Measurements from ENCODE around the gene ZFYVE19. TPM values are rescaled to one million over a fixed set of nuclear protein-coding genes. Genes with fewer than 3 reads are reported as not detected.

Gene ZFYVE19
- total and polyA plus RNA-seq, 2 of the 13 experiments (the other 11 are each of a cell fraction or from before 2014, with no cell fraction given), result 23.3 to 44.0 TPM

DNA sequence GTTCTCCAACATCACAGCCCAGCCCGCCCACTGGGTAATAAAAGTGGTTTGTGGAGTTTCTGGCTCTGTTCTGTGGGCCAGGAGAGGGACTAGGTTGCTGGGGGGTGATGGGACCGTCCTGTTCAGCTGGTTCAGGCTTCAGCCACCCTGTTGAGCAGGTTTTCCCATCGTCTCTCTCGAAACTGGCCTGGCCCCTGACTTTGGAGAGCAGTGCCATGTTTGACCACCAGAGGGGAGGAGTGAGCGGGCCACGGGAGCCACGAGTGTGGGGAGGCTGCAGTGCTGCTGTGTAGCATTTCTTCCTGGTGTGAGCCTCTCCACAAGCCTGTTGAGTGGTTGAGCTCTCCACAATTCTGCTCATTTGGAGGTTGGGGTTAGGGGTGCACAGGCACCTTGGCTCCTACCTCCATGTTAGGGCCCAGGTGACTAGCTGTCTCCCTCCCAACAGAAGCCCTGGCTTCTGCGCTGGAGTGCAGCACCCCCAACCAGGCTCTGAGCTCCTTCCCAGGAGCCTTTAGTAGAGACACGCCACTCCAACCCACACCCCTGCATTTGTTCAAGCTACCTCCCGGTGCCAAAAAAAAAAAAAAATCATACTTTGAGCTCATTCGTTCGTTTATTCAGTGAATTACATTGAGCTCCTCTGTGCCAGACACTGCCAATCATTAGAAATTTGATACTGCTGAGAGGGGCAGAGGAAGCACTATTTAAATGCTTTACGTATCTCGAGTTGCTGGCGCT, 50.9 kb downstream of the ZFYVE19 start (continued):
- TF ChIP-seq ELF3 (CRISPR knock-in tag; IDR thresholded peaks at IDR 0.05) (peak; percentile 34; the same call in 1 of the 2 replicates), AGO1 (IDR thresholded peaks at IDR 0.05; ENCODE audit: low read depth, low read length, poor library complexity, severe bottlenecking) (no peak), CBX5 (CRISPR knock-in tag; IDR thresholded peaks at IDR 0.05; ENCODE audit: borderline replicate concordance) (no peak), BRD4 (CRISPR knock-in tag; IDR thresholded peaks at IDR 0.05) (no peak), SSRP1 (CRISPR knock-in tag; IDR thresholded peaks at IDR 0.05) (no peak), RXRA (CRISPR knock-in tag; IDR thresholded peaks at IDR 0.05) (no peak), KDM2A (CRISPR knock-in tag; IDR thresholded peaks at IDR 0.05; ENCODE audit: borderline replicate concordance, low read depth) (peak; percentile 53; the same call in 1 of the 2 replicates), PITX1 (CRISPR knock-in tag; IDR thresholded peaks at IDR 0.05) (peak; percentile 15; the same call in 1 of the 2 replicates), RAD51 (IDR thresholded peaks at IDR 0.05; ENCODE audit: borderline replicate concordance) (no peak), MAZ (IDR thresholded peaks at IDR 0.05; ENCODE audit: borderline replicate concordance, low read depth, low read length) (no peak), MAZ (CRISPR knock-in tag; IDR thresholded peaks at IDR 0.05; ENCODE audit: low read depth) (0 out of 2 replicates have a peak, but pooled peaks have one; percentile 28), BRCA1 (CRISPR knock-in tag; IDR thresholded peaks at IDR 0.05) (0 out of 2 replicates have a peak, but pooled peaks have one; percentile 54), NFYC (CRISPR knock-in tag; IDR thresholded peaks at IDR 0.05) (no peak)
- TF ChIP-seq, protein P1, sequence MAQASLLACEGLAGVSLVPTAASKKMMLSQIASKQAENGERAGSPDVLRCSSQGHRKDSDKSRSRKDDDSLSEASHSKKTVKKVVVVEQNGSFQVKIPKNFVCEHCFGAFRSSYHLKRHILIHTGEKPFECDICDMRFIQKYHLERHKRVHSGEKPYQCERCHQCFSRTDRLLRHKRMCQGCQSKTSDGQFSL (CRISPR knock-in tag; IDR thresholded peaks at IDR 0.05), result peak; percentile 29; the same call in 1 of the 2 replicates
- TF ChIP-seq, protein P2, sequence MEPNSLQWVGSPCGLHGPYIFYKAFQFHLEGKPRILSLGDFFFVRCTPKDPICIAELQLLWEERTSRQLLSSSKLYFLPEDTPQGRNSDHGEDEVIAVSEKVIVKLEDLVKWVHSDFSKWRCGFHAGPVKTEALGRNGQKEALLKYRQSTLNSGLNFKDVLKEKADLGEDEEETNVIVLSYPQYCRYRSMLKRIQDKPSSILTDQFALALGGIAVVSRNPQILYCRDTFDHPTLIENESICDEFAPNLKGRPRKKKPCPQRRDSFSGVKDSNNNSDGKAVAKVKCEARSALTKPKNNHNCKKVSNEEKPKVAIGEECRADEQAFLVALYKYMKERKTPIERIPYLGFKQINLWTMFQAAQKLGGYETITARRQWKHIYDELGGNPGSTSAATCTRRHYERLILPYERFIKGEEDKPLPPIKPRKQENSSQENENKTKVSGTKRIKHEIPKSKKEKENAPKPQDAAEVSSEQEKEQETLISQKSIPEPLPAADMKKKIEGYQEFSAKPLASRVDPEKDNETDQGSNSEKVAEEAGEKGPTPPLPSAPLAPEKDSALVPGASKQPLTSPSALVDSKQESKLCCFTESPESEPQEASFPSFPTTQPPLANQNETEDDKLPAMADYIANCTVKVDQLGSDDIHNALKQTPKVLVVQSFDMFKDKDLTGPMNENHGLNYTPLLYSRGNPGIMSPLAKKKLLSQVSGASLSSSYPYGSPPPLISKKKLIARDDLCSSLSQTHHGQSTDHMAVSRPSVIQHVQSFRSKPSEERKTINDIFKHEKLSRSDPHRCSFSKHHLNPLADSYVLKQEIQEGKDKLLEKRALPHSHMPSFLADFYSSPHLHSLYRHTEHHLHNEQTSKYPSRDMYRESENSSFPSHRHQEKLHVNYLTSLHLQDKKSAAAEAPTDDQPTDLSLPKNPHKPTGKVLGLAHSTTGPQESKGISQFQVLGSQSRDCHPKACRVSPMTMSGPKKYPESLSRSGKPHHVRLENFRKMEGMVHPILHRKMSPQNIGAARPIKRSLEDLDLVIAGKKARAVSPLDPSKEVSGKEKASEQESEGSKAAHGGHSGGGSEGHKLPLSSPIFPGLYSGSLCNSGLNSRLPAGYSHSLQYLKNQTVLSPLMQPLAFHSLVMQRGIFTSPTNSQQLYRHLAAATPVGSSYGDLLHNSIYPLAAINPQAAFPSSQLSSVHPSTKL (CRISPR knock-in tag; IDR thresholded peaks at IDR 0.05), result no peak
- TF ChIP-seq, protein P3, sequence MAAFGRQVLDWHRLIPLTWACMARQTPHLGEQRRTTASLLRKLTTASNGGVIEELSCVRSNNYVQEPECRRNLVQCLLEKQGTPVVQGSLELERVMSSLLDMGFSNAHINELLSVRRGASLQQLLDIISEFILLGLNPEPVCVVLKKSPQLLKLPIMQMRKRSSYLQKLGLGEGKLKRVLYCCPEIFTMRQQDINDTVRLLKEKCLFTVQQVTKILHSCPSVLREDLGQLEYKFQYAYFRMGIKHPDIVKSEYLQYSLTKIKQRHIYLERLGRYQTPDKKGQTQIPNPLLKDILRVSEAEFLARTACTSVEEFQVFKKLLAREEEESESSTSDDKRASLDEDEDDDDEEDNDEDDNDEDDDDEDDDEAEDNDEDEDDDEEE (CRISPR knock-in tag; IDR thresholded peaks at IDR 0.05), result 0 out of 2 replicates have a peak, but pooled peaks have one; percentile 47
- TF ChIP-seq, protein P4, sequence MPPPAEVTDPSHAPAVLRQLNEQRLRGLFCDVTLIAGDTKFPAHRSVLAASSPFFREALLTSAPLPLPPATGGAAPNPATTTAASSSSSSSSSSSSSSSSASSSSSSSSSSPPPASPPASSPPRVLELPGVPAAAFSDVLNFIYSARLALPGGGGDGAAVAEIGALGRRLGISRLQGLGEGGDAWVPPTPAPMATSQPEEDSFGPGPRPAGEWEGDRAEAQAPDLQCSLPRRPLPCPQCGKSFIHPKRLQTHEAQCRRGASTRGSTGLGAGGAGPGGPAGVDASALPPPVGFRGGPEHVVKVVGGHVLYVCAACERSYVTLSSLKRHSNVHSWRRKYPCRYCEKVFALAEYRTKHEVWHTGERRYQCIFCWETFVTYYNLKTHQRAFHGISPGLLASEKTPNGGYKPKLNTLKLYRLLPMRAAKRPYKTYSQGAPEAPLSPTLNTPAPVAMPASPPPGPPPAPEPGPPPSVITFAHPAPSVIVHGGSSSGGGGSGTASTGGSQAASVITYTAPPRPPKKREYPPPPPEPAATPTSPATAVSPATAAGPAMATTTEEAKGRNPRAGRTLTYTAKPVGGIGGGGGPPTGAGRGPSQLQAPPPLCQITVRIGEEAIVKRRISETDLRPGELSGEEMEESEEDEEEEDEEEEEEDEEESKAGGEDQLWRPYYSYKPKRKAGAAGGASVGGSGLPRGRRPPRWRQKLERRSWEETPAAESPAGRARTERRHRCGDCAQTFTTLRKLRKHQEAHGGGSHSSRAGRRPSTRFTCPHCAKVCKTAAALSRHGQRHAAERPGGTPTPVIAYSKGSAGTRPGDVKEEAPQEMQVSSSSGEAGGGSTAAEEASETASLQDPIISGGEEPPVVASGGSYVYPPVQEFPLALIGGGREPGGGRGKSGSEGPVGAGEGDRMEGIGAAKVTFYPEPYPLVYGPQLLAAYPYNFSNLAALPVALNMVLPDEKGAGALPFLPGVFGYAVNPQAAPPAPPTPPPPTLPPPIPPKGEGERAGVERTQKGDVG (CRISPR knock-in tag; IDR thresholded peaks at IDR 0.05; ENCODE audit: borderline replicate concordance), result no peak
- TF ChIP-seq, protein P5, sequence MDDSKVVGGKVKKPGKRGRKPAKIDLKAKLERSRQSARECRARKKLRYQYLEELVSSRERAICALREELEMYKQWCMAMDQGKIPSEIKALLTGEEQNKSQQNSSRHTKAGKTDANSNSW (CRISPR knock-in tag; IDR thresholded peaks at IDR 0.05; ENCODE audit: borderline replicate concordance), result no peak
- TF ChIP-seq, protein P6, sequence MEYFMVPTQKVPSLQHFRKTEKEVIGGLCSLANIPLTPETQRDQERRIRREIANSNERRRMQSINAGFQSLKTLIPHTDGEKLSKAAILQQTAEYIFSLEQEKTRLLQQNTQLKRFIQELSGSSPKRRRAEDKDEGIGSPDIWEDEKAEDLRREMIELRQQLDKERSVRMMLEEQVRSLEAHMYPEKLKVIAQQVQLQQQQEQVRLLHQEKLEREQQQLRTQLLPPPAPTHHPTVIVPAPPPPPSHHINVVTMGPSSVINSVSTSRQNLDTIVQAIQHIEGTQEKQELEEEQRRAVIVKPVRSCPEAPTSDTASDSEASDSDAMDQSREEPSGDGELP (IDR thresholded peaks at IDR 0.05; ENCODE audit: borderline replicate concordance, low read depth), result peak; percentile 41; the same call in 1 of the 2 replicates

Measured in HepG2 (cell line).